Fibroblast of skin of back (primary cell): ENCODE measurements around the gene PNKP.
A peak's percentile ranks its signal among the peaks of the same experiment; 100 is the strongest.

Source experiments
- DNase-seq: peaks from one replicate; pipeline ENCODE4 v3.0.0-alpha.2; 2013

PNKP gene

DNA sequence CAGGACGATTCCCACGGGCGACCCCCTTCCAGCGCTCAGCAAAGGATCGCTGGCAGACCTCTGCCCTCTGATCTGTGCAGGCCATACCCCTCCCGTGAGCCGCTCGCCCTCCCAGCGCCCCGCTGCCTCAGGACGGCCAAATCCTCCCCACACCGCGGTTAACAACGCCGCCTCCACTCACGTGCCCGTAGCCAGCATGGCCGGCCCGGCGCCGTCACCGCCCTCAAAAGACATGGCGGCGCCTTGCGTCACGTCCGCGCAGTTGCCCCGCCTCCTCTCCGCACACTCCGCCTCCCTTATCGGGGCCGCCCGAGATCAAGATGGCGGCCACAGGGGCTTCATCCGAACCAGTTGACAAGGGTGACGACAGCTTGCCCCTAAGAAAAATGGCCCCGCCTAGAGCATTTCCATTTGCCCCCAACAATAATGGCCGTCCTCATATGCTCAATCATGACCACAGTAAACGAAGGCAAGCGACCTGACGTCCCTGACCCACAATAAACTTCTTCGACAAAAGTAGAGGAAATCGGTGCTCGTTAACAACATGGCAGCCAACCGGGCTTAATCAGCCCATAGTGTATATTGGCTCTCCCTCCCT is 9.1 kb upstream of the PNKP start:
- peak; percentile 98 for DNase-seq

DNA sequence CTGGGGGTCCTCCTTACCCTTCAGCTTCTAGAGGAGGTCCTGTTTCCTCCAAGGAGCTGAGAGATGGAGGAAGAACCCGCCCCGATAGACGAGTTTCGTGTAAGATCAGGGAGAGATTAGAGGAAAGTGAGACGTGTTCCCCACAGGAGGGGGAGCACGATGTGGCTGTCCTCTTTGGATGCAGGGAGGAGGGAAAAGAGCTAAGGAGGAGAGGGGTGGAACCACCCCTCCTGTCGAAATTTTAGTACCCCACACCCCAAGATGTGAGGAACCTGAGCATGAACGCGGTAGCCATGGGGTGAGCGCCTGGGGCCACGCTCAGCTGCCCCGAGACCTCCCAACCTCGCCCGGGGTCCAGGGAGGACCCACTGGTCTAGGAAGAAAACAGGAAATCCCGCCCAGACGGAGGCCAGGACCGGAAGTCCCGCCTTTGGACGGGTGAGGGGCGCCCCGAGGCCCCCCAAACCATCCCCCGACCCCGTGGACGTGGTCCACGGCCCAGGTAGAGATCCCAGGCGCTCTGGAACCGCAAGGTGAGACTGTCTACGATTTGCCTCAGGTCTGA is 8.6 kb upstream of the PNKP start:
- DNase-seq, result peak; percentile 49

DNA sequence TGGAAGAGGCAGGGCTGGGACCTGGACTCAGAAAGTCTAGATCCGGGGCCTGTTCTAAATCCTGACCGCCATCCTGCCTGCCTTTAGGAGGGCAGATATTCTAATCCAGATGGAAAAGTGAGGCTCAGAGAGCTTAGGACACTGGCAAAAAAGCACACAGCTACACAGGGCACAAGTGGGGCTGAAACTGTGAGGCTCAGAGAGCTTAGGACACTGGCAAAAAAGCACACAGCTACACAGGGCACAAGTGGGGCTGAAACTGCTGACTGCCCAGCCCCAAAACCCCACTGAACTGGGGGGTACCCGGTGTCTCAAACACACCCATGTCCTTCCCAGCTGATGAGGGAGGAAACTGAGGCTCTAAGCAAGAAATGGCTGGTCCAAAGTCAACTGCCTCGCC is 7.8 kb upstream of the PNKP start:
- DNase-seq, result no peak

DNA sequence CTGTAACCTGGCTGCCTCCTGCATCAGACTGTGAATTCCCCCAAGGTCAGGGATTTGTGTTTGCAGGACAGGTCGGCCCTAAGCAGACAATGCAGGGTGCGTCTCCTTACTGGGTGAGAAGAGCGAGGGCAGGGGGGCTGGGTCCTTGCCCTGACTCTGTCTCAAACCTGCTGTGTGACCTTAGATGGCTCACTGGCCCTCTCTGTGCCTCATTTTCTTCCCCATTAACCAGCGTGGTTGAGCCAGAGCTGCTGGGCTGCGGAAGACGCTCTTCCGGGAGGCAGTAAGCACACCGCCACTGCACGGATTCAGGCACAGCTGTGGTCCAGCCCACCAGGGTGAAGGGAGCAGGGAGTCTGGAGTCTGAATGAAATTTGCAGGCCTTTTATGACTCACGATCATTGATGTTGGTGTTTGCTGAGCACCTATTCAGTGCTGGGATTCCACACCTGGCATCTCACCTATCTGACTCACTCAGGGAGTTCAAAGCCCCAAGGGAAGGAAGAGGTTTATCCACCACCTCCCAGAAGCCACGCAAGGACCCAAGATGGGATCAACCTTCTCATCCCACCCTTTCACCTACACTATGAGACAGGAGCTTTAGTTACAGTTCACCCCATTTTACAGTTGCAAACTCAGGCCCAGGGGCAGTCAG is 7.3 kb upstream of the PNKP start:
- DNase-seq, result no peak

DNA sequence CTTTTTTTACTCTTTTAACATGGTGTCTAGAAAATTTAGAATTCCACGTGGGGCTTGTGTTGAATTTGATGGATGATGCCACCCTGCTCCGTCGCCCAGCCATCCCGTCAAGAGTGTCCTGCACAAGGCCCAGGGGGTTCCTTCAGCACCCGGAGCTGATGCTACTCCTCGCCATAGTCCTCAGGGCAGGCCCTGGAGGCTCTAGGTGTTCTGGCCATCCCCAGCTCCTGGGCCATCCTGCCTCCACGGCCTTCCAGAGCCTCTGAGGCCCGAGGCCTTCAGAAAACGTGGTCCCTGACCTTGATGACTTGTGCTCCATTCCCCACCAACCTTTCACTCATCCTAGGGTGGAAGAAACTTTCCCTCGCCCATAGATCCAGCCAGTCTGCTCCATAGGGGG is 6.5 kb upstream of the PNKP start:
- DNase-seq, result no peak

DNA sequence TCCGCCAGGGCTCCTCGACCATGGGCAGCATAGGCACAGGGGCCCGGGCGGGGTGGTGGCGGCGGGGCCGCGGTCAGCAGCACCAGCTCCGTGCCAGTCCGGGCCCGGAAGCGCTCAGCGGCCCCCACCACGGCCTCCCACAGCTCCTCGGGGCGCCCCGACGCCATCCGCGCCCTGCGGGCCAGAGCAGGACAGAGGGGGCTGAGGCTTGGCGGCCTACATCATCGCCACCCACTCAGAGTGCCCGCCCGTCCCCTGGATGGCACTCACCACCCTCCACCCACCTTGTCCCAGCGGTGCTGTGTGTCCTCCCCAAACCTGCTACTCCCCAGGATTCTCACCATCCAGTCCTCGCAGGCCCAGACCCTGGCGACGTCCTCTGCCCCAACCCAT is 5.7 kb upstream of the PNKP start:
- no peak for DNase-seq

DNA sequence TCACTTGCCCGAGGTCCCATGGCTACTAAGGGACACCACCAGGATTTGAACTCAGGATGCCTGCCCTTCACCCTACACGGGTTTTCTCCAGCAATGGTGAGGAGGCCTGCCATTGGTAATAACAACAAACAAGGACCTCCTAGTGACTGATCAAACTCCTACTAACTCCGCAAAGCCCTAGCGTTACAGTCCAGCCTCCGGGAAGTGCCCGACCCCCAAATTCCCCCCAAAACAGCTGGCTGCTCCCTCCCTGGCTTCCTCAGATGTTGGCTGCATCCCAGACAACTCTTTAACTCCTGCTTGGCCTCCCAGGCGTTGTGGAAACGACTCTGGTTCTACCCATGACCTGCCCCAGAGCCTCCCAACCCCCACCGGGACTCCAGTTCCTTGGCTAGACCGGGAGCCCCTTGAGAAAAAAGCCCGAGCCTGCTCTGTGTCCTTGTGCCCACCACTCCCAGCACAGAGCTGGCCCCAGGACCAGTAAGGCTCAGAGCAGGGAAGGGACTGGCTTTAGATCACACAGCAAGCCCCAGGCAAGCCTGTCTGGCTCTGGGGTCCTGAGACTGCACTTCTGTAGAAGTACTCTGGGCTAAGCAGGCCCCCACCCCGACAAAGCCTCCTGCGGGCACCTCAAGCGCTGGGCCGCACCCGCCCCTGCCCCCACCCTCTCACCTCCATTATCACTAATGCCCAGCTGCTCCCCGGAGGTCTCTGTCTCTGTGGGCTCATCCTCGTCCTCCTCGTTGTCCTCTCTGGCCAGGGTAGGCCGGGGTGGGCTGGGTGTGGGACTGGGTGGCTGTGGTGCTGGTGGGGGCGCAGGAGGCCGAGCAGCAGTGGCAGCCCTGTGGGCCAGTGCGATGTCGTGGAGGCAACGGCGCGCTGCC is 5.1 kb upstream of the PNKP start:
- DNase-seq, result no peak

DNA sequence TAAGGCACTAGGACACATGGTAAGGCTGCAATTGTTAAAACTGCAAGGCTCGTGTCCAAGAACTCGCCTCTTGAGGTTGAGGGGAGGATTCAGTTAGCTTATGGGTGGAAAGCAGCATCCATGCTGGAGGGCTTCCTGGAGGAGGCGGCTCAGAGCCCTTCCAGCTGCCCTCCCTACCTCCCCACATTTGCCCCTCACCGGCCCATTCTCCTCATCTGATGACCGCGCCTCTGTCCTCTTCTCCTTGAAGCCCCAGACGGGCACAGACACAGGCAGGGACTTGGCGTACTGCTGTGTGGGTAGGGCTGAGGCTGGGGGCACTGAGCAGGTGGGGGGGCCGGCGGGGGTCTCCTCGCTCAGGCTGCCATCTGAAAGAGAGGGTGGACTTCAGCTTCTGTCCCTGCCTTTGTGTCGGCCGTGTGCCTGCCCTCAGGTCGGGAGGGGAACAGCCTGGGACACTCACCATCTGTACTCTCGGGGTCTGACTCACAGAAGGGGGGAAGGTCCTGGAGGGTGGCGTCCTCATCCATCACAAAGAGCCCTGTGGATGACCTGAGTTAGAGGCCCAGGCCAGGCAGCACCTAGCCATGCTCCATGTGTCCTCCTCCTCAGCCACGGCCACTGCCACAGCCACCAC is 4.1 kb upstream of the PNKP start:
- DNase-seq, result no peak

DNA sequence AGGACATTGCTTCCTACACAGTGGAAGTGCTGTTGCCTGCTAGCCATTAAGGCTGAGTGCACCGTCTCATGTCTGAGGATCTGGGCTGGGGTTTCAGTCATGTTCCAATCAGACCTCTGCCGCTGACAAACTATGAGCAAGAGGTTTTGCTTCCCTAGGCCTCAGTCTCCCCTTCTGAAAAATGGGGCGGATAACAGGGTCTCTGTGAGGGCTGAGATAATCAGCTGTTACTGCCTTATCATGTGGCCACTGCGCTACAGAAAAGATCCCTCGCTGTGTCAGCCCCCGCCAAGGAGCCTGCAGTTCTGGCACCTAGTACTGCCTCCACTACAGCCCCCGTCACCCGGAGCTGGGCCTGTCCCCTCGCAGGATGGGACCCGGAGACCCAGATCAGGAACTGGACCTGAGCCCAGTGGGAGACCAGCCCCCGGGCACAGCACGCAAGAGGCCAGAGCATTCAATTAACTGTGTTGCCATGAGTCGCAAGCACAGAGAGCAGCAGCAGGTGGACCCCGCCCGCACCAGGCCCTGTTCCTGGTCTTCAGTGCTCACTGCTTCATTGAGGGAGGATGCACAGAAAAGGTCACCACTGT is 3.0 kb upstream of the PNKP start:
- no peak for DNase-seq

DNA sequence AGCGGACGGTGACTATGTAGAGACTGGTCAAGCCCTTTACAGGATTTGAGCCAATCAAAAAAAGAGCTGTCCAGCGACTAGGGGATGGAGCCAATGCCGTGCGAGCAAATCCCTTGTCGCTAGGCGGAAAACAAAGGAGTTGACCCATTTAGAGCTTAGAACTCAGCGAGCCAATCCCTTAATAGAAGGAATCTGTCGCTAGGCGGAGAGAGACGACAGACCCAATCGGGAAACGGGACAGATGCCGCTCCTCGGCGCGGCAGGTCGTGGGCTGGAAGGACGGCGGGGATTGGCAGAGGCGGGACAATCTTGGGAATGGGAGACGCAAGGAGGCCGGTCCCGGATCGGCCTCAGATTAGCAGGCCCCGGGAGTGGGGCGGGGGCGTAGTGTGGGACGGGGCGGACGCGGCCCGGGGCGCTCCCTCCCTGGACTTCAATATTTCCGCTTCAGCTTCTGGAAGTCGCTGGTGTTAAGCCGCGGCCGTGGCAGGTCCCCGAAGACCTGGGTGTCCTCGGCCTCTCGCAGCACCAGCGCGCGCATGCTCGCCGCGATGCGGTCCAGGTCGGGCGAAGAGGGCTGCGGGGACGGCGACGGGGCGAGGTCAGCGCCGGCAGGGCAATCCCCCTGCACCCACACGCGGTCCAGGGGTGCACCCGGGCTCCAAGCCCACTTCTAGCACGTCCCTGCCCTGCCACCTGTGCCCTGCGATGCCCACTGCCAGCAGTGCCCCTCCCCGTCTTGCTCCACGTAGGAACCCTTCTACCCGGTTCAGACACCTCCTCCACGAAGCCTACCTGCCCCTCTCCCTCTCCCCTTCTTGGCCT is 2.3 kb upstream of the PNKP start:
- peak; percentile 100 for DNase-seq

DNA sequence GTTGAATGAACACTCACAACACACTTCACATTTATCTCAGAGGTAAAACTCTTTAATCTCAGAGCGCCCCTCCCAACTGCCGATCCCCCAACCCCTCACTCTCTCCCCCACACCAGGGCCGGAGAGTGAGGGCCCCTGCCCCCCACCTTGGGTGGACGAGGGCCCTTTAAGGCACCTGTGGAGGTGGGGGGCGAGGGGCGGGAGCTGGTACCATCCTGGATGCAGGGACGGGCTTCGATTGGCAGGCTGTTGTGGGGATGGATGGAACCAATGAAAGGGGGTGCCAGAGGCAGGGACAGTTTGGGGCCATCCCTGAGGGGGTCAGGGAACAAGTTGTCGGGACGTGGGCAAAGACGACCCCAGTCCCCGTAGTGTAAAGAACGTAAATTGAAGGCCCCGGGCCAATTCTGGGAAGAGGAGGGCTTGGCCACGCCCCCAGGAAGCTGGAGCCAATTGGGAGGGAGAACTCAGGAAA is 1.7 kb upstream of the PNKP start:
- DNase-seq, result no peak

DNA sequence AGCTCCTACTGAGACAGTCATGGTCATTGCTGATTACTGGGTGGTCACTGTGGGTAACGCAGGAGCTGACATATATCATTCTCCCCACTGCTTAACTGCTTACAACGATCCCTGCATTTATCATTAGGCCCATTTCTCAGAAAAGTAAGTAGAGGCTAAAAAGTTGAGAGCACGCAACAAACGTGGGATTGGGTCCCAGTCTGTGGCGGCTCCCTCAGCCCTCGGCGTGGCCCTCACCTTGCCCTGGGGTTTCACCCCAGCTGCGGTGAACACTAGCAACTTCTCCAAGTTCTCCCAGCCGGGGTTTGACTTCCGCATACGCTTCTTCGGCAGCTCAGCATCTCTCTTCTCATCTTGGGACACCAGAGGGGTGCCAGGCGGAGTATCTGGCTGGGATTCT is 2.5 kb downstream of the PNKP start:
- DNase-seq, result no peak

DNA sequence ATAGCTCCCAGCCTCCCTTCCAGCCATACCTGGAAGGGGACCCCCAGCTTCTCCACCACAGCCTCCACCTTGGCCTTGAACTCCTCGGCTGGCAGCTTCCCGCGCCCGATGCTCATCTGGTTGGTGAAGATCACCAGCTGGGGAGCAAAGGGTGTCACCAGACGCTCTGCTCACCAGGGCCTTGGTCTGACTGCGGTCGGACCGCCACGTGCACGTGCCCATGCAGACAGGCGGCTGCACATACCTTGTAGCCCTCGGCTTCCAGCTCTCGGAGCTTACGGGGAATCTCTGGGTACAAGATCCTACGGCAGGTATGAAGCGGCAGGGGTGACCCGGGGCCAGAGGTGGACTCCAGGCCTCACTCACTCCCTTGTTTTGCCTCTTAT is 3.4 kb downstream of the PNKP start:
- no peak for DNase-seq

DNA sequence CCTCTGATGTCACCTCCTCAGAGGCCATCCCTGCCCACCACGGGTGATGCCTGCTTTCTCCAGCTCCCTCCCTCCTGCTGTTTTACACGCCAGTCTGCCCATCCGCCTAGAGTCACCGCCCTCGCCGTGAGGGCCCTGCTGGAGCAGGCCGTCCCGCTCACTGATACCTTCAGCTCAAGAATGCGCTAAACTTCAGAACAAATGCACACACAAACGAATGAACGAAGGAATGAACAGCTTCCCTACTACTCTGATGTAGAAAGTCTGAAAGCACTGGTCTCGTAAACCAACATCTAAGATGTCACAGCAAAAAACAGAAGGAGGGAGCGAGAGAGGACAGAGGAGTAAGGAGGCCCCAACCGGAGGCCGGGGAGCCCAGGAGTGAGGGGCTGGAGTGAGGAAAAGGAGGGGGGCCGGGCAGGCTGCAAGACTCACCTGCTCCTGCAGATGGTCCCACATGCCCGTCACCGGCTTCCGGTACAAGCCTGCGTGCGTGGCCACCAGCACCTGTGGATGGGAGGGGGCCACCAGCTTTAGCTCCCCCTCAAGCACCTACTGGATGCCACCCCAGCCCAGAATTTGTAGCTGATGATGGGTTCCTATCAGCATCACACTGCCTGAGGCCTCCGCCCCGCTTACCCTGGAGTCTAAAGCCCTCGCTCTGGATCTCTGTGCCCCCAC is 4.0 kb downstream of the PNKP start:
- DNase-seq, result no peak

DNA sequence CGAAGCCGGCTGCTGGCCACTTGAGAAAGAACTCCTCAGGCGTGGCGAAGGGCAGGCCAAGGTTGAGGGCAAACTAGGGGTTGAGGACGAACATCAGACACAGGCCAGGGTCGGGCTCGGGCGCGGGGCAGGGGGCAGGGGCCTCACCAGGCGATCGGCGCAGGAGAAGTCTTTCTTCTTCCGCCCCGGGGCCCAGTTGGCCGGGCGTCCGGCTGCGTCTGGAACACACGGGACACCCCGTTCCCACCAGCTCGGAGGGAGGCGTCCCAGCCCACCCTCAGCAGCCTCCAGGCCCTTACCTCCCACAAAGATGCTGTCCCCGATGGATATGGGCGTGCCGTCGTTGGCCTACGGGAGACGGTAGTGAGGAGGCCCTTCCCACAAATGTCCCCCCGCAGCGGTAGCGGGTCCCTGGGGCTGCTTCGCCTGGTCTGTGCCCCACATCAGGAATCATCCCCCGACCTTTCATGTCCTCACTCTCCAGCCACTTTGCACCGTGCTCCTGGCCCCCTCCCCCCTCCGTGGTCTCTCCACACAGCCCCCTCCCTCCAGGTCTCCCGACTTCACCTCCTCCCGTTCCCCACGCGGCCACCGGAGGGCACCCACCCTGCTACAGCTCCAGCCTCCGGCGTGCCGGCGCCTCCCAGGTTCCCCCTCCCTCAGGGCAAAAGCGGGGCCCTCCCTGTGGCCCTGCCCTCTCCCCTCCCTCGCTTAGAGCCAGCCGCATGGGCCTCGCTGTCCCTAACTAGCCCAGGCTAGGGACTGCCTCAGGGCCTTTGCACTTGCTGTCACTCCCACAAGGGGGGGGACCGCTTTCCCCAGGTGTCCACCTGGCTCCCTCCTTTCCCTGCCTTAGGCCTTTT is 4.8 kb downstream of the PNKP start:
- DNase-seq, result peak; percentile 41

DNA sequence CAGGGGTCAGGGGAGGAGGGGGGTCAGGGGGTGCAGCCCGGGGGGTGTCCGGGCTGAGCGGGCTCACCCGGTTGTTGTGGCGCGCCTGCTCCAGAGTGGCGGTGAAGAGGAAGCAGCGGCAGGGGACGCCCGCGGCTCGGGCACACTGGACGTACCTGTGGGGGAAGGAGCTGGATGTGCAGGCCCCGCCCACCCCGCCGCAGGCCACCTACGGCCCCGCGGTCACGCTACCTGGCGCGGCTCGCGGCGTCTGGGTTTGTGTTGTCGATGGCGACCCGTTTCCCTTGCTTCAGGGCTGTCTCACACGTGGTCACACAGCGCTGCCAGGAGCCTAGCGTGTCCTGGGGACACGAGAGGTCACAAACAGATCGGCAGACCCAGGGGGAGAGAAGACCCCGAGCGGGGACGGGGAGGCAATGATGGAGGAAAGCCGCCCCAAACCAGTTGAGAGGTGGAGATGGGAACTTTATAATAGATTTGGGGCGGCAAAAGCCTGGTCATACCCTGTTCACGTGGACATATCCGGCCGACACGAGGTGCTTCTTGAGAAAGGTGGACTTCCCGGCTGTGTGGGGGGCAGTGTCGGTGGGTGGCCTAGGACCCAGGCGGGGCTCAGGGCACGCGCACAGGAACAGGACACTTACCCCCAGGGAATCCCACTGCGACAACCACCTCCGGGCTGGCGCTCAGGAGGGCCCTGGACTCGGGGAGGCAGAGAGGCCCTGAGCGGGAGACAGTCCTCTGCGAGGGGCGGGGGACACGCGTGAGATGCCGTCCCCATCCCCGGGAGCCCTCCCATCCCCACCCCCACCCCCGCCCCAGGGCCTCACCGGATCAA is 5.6 kb downstream of the PNKP start:
- DNase-seq, result no peak

DNA sequence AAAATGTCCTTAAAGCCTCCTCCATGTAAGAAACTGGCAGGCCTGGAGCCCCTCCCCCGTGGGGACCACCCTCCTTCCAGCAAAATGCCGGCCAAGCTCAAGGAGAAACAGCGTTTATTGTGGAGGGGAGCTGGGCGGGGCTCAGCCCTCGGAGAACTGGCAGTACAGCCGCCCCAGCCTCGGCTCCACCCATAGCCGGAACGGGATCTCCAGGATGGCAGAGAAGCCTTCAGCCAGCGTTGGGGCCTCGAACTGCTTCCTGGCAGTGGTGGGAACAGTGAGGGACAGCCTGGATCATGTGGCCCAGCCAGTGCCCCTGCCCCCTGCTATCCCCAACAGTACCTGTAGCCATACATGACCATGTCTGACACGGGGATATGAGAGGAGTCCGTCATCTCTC is 6.3 kb downstream of the PNKP start:
- DNase-seq, result no peak

DNA sequence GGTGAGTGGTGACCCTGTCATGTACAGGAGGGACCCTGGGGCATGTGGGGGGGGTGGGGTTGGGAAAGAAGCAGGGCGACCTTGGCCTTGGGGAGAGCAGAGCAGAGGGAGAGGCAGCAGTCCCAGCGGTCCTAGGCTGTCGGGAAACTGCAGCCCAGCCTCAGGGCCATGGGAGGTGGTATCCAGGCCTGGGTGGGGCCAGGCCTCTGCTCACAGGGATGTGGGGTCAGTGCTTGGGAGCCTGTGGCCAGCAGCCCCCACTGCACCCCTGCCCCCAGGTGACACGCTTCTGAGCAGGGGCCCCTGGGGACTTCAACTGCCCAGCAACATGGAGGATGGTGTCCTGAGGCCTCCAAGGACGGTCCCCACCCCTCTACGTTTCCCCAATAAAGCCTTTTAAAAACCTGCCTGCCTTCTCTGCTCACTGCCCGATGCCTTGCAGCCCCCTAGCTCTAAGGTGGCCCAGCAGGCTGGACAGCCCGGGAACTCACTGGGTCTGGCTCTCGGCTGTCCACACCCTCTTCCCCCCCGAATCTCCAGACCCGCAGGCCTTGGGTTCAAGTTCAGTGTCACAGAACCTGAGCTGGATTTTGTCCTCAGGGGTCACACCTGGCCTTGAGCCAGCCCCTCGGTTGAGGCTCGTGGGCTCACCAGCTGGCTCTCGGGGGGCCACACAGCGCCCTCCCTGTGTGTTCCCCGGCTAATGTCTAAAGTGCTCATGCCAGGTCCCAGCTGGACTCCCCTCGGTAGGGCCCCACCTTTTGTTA is 6.9 kb downstream of the PNKP start:
- DNase-seq, result no peak
